Naive B cell (primary cell): ENCODE measurements around the gene PERM1. TPM values are rescaled to one million over a fixed set of nuclear protein-coding genes. Genes with fewer than 3 reads are reported as not detected.
A peak's percentile ranks its signal among the peaks of the same experiment; 100 is the strongest.

Experiments
- ATAC-seq, 2 donors: fragments of 150-1000 bp; cut with Tn5 transposase; 2 replicates each; pipeline ENCODE4 v1.10.0; 2021; ENCODE audit warnings: low read depth in 2 of 2, mild to moderate bottlenecking in 2 of 2, moderate library complexity in 2 of 2
- DNase-seq: peaks from one replicate; pipeline ENCODE4 v3.0.0; 2022
- H3K27ac Mint-ChIP-seq, 6 donors: one replicate each; pipeline ENCODE4 v1.8.0; 2020 to 2022; ENCODE audit warnings: mild to moderate bottlenecking in 6 of 6, mixed read lengths in 6 of 6, moderate library complexity in 5 of 6, inconsistent platforms in 2 of 6
- H3K27me3 Mint-ChIP-seq, 3 donors: one replicate each; pipeline ENCODE4 v1.8.0; 2021 to 2022; ENCODE audit warnings: mixed read lengths in 3 of 3, mild to moderate bottlenecking in 1 of 3
- H3K36me3 Mint-ChIP-seq, 2 donors: one replicate each; pipeline ENCODE4 v1.8.0; 2020 to 2022; ENCODE audit warnings: mixed read lengths in 2 of 2, inconsistent platforms in 1 of 2, mild to moderate bottlenecking in 1 of 2
- H3K4me1 Mint-ChIP-seq, 3 donors: one replicate each; pipeline ENCODE4 v1.8.0; 2020 to 2022; ENCODE audit warnings: mixed read lengths in 3 of 3, inconsistent platforms in 1 of 3, mild to moderate bottlenecking in 1 of 3, moderate library complexity in 1 of 3
- H3K4me3 Mint-ChIP-seq, 8 donors: one replicate each; pipeline ENCODE4 v1.8.0; 2020 to 2022; ENCODE audit warnings: mild to moderate bottlenecking in 8 of 8, mixed read lengths in 8 of 8, moderate library complexity in 8 of 8, inconsistent platforms in 2 of 8
- H3K9me3 Mint-ChIP-seq, 7 donors: one replicate each; pipeline ENCODE4 v1.8.0; 2020 to 2022; ENCODE audit warnings: mixed read lengths in 7 of 7, mild to moderate bottlenecking in 5 of 7, inconsistent platforms in 2 of 7, moderate library complexity in 1 of 7
- polyA plus RNA-seq, 6 donors: library from polyadenylated mRNA; unstranded; fragments of 300-500 nt; fragmentation: Illumina TruSeq; gene quantifications; one replicate each; pipeline ENCODE4 v1.2.3, GENCODE V29; 2021; ENCODE audit warnings: low read depth in 6 of 6

The PERM1 gene
- polyA plus RNA-seq, 6 donors from 2014 or later = not detected

- peaks cover 18 to 26% (median 20%) of the 10 kb centered on the region in 3 donors for H3K27me3 Mint-ChIP-seq
- DNase-seq (no peak), ATAC-seq (no peak)
- no peaks in the 10 kb centered on the region for H3K36me3 Mint-ChIP-seq
- peak overlapping the region in 7 of 8 donors; percentile 21 to 89 (median 68) for H3K4me3 Mint-ChIP-seq
- H3K9me3 Mint-ChIP-seq = no peaks in the 10 kb centered on the region
- no peak overlapping the region for H3K27ac Mint-ChIP-seq
- H3K4me1 Mint-ChIP-seq = peaks cover 0 to 4% (median 0%) of the 10 kb centered on the region in 3 donors
Measured at GRCh38 chr1:967466-968343, 14.2 kb downstream of the PERM1 start.

GRCh38 chr1:966704-967300, 15.1 kb downstream of the PERM1 start:
- H3K9me3 Mint-ChIP-seq = no peaks in the 10 kb centered on the region
- DNase-seq (peak; percentile 48), ATAC-seq (peak; percentile 77)
- peak overlapping the region; percentile 57 to 89 (median 80) for H3K4me3 Mint-ChIP-seq
- H3K4me1 Mint-ChIP-seq = peaks cover 3 to 4% (median 4%) of the 10 kb centered on the region in 3 donors
- no peaks in the 10 kb centered on the region for H3K36me3 Mint-ChIP-seq
- H3K27ac Mint-ChIP-seq = no peak overlapping the region
- peaks cover 18 to 26% (median 20%) of the 10 kb centered on the region in 3 donors for H3K27me3 Mint-ChIP-seq

DNA sequence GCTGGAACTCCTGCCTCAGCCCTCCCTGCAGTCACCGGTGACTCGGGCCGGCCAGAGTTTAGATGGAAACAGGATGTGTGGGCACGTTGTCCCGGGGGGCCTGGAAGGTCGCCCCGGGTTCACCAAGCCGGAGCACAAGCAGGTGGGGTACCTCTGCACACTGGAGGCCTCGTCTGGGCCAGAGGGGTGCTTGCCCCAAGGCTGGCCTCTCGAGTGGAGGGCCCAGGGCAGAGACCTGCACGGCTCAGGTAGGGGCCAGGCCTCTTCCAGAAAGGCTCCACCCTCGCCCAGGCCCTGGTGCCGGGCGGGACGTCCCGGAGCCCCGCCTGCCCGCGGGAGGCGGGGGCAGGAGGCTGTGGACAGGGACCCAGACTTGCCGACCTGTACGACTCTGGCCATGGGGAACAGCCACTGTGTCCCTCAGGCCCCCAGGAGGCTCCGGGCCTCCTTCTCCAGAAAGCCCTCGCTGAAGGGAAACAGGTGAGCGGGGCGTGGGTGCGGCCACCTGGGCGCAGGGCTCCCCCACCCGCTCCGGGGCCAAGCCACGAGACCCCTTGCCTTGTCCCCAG, 15.7 kb downstream of the PERM1 start, which contains the start of gene PLEKHN1:
Gene PLEKHN1 (plus strand): TSS at position 348 of the 569 bp plus-strand sequence. CDS start 50 bp downstream, at position 398.
- peaks cover 18 to 20% (median 20%) of the 10 kb centered on the region in 3 donors for H3K27me3 Mint-ChIP-seq
- H3K9me3 Mint-ChIP-seq = no peaks in the 10 kb centered on the region
- peaks cover 3 to 4% (median 4%) of the 10 kb centered on the region in 3 donors for H3K4me1 Mint-ChIP-seq
- H3K36me3 Mint-ChIP-seq = no peaks in the 10 kb centered on the region
- H3K4me3 Mint-ChIP-seq = peak within 1 kb of the TSS; percentile 69 to 89 (median 80)
- ATAC-seq (peak; percentile 36 to 41), DNase-seq (no peak)
- H3K27ac Mint-ChIP-seq = peak within 1 kb of the TSS in 1 of 6 donors; percentile 7

DNA sequence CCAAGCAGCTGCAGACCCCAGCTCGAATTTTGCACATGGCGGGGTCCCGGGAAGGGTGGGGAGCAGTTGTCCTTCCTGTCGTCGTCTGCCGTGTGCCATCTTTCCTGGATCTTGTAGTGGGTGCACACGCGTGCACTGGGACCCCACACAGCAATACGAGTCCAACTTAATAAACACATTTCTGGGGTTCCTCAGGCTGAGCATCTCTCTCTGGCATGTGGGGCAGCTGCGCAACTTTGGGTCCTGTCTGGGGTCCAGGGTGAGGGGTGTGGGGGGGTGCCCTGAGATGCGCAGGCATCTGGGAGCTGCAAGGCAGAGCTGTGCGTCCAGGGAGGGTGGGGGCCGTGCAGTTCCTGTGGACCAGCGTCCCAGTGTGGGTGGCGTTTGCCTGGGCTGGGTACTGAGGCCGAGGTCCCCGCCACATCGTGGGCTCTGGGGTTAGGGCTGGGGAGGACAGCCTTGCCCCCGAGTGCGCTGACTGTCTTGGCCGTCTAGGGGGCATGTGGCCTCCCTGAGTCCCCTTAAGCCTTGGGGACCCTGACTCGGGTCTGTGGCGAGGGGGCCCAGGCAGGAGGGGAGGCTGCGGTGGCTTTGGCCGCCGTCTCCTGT, 16.3 kb downstream of the PERM1 start:
- peak overlapping the region in 5 of 8 donors; percentile 62 to 80 (median 70) for H3K4me3 Mint-ChIP-seq
- H3K9me3 Mint-ChIP-seq = no peaks in the 10 kb centered on the region
- H3K36me3 Mint-ChIP-seq = no peaks in the 10 kb centered on the region
- H3K27ac Mint-ChIP-seq = peak overlapping the region in 1 of 6 donors; percentile 7
- DNase-seq (no peak), ATAC-seq (no peak)
- peaks cover 3 to 4% (median 4%) of the 10 kb centered on the region in 3 donors for H3K4me1 Mint-ChIP-seq
- H3K27me3 Mint-ChIP-seq = peaks cover 18 to 20% (median 20%) of the 10 kb centered on the region in 3 donors

GRCh38 chr1:964691-965525, 17.0 kb downstream of the PERM1 start:
- Mint-ChIP-seq H3K4me3 (peak overlapping the region in 6 of 8 donors; percentile 47 to 80 (median 66)), H3K4me1 (peaks cover 4 to 7% (median 4%) of the 10 kb centered on the region in 3 donors), H3K27me3 (peaks cover 17 to 19% (median 18%) of the 10 kb centered on the region in 3 donors), H3K9me3 (no peaks in the 10 kb centered on the region), H3K27ac (peak overlapping the region in 1 of 6 donors; percentile 42), H3K36me3 (no peaks in the 10 kb centered on the region)
- ATAC-seq (no peak), DNase-seq (no peak)

GRCh38 chr1:963746-964525, 18.0 kb downstream of the PERM1 start:
- no peaks in the 10 kb centered on the region for H3K36me3 Mint-ChIP-seq
- H3K27me3 Mint-ChIP-seq = peaks cover 7 to 9% (median 9%) of the 10 kb centered on the region in 3 donors

DNA sequence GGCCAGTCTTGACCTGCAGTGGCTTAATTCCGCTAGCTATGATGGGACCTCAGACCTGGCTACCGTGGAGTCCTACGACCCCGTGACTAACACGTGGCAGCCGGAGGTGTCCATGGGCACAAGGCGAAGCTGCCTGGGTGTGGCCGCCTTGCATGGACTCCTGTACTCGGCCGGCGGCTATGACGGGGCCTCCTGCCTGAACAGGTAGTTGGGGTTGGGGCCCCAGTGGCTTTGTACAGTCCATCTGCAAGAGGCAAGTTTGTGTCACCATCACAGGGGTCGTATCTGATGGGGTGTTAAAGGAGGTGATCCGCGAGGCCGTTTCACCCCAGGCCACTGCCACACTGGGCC, 18.6 kb downstream of the PERM1 start:
- Mint-ChIP-seq H3K4me3 (peak overlapping the region in 4 of 8 donors; percentile 15 to 78 (median 44)), H3K9me3 (no peaks in the 10 kb centered on the region), H3K36me3 (no peaks in the 10 kb centered on the region), H3K27ac (peak overlapping the region in 1 of 6 donors; percentile 42), H3K27me3 (peaks cover under 1 to 3% (median 2%) of the 10 kb centered on the region in 3 donors), H3K4me1 (peaks cover 4 to 11% (median 5%) of the 10 kb centered on the region in 3 donors)
- DNase-seq (no peak), ATAC-seq (no peak)

More at GRCh38 chr1:963746-964525, 18.0 kb downstream of the PERM1 start:
- DNase-seq = no peak
- Mint-ChIP-seq H3K9me3 (no peaks in the 10 kb centered on the region), H3K4me1 (peaks cover 0 to 7% (median 4%) of the 10 kb centered on the region in 3 donors), H3K4me3 (peak overlapping the region in 4 of 8 donors; percentile 15 to 78 (median 38)), H3K27ac (no peak overlapping the region)
- ATAC-seq = no peak

DNA sequence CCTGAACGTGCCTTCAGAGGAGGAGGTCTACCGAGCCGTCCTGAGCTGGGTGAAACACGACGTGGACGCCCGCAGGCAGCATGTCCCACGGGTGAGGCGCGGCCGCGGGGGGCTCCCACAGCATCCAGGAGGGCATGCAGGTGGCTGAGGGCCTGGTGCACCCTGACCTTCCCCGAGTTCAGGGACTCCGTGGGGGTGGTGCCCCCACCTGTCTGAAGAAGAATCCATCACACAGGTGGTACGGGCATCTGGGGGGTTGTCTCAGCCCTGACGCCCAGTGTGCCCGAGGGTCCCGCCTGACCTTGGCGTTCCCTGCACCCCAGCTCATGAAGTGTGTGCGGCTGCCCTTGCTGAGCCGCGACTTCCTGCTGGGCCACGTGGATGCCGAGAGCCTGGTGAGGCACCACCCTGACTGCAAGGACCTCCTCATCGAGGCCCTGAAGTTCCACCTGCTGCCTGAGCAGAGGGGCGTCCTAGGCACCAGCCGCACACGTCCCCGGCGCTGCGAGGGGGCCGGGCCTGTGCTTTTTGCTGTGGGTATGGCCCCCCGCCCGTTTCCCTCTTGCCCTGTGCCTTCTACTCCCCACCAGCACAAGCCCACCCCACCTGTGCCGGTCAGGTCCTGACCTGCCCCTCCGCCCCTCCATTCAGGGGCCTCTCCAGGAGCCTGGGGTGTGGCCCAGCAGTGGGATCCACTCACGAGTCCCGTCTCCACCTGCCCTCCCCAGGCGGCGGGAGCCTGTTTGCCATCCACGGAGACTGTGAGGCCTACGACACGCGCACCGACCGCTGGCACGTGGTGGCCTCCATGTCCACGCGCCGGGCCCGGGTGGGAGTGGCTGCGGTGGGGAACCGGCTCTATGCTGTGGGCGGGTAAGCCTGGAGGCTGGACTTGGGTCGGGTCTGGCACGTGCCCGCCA, 19.3 kb downstream of the PERM1 start:
- Mint-ChIP-seq H3K4me1 (peaks cover 8 to 16% (median 8%) of the 10 kb centered on the region in 3 donors), H3K4me3 (peak overlapping the region in 7 of 8 donors; percentile 25 to 86 (median 77)), H3K36me3 (peaks cover 0 to 2% of the 10 kb centered on the region in 2 donors), H3K27me3 (no peaks in the 10 kb centered on the region), H3K9me3 (no peaks in the 10 kb centered on the region), H3K27ac (peak overlapping the region in 2 of 6 donors; percentile 33)
- DNase-seq (no peak), ATAC-seq (no peak)

GRCh38 chr1:961132-961669, 20.7 kb downstream of the PERM1 start:
- Mint-ChIP-seq H3K36me3 (peaks cover 0 to 5% of the 10 kb centered on the region in 2 donors), H3K4me3 (peak overlapping the region; percentile 56 to 82 (median 76)), H3K27me3 (no peaks in the 10 kb centered on the region), H3K27ac (peak overlapping the region in 1 of 6 donors; percentile 12), H3K9me3 (no peaks in the 10 kb centered on the region), H3K4me1 (peaks cover 12 to 26% (median 19%) of the 10 kb centered on the region in 3 donors)
- ATAC-seq (no peak), DNase-seq (no peak)

DNA sequence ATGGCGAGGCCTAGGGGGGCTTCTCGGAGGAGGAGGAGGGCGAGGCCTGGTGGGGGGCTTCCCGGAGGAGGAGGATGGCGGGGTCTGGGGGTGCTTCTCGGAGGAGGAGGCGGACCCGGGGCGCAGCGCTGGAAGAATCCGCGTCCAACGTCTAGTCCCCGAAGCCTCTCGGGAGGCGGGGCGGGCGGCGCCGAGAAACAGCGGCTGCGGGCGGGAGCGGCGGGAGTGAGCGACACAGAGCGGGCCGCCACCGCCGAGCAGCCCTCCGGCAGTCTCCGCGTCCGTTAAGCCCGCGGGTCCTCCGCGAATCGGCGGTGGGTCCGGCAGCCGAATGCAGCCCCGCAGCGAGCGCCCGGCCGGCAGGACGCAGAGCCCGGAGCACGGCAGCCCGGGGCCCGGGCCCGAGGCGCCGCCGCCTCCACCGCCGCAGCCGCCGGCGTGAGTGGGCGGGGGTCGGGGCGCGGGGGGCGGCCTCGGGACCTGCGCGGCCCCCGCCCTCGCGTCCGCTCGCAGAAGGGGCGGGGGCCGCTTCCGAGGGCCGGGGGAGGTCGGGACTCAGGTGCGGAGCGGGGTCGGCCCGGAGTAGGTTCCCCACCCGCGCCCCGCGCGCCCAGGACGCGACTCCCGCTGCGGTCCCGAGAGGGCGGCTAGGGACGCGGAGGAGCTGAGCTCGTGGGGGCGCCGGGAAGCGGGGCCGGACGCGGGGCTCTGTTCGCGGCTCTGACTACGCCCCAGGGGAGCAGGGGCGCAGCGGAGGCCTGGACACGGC, 21.3 kb downstream of the PERM1 start, which contains the start of gene KLHL17:
Gene KLHL17 (plus strand): TSS at position 222 of the 769 bp plus-strand sequence. CDS start 110 bp downstream, at position 332.
- Mint-ChIP-seq H3K9me3 (no peaks in the 10 kb centered on the region), H3K36me3 (peaks cover 0 to 6% of the 10 kb centered on the region in 2 donors), H3K4me3 (peak within 1 kb of the TSS; percentile 77 to 95 (median 91)), H3K27me3 (no peaks in the 10 kb centered on the region), H3K27ac (peak within 1 kb of the TSS in 4 of 6 donors; percentile 34 to 81 (median 57)), H3K4me1 (peaks cover 17 to 31% (median 19%) of the 10 kb centered on the region in 3 donors)
- DNase-seq (peak; percentile 71), ATAC-seq (peak; percentile 56 to 57)
